Mesendoderm (in vitro differentiated cells): ENCODE results near the gene GLP1R.

ENCODE experiments used
- DNase-seq: peaks from one replicate; pipeline ENCODE4 v3.0.0; 2013
- H2AK5ac ChIP-seq: 2 replicates; pipeline ENCODE4 v1.6.1; 2013; ENCODE audit warnings: low read length, inconsistent platforms
- H2BK120ac ChIP-seq: 2 replicates; pipeline ENCODE4 v1.6.1; 2013; ENCODE audit warnings: low read depth, mild to moderate bottlenecking, low read length, moderate library complexity, mixed read lengths
- H2BK15ac ChIP-seq: replicated peaks from 2 replicates; pipeline ENCODE4 v1.6.1; 2013; ENCODE audit warnings: low read depth, mild to moderate bottlenecking, moderate library complexity
- H2BK5ac ChIP-seq: 2 replicates; pipeline ENCODE4 v1.6.1; 2013; ENCODE audit warnings: low read length, inconsistent platforms
- H3K18ac ChIP-seq: 2 replicates; pipeline ENCODE4 v1.6.1; 2013; ENCODE audit warnings: mild to moderate bottlenecking, low read length, mixed read lengths
- H3K23ac ChIP-seq: one replicate; pipeline ENCODE4 v1.6.1; 2013; ENCODE audit warnings: low read length
- H3K27ac ChIP-seq: 2 replicates; pipeline ENCODE4 v1.5.1; 2013; ENCODE audit warnings: low read depth, mild to moderate bottlenecking, inconsistent platforms, low read length, moderate library complexity
- H3K27me3 ChIP-seq: 2 replicates; pipeline ENCODE4 v1.6.1; 2013; ENCODE audit warnings: low read length, control low read depth, mild to moderate bottlenecking, inconsistent platforms; ENCODE audit not compliant: insufficient read depth, poor library complexity
- H3K36me3 ChIP-seq: 2 replicates; pipeline ENCODE4 v1.6.1; 2013; ENCODE audit warnings: low read length, inconsistent platforms; ENCODE audit not compliant: control insufficient read depth, insufficient read depth
- H3K4ac ChIP-seq: one replicate; pipeline ENCODE4 v1.6.1; 2013; ENCODE audit warnings: low read depth, mild to moderate bottlenecking, low read length, moderate library complexity
- H3K4me1 ChIP-seq: 2 replicates; pipeline ENCODE4 v1.6.1; 2013; ENCODE audit warnings: low read depth, low read length, inconsistent platforms; ENCODE audit not compliant: control insufficient read depth
- H3K4me2 ChIP-seq: 2 replicates; pipeline ENCODE4 v1.6.1; 2013; ENCODE audit warnings: low read length
- H3K4me3 ChIP-seq: 2 replicates; pipeline ENCODE4 v1.5.1; 2013; ENCODE audit warnings: mild to moderate bottlenecking, low read length
- H3K56ac ChIP-seq: one replicate; pipeline ENCODE4 v1.6.1; 2013; ENCODE audit warnings: low read length
- H3K79me1 ChIP-seq: 2 replicates; pipeline ENCODE4 v1.6.1; 2013; ENCODE audit warnings: low read length, inconsistent platforms
- H3K79me2 ChIP-seq: 2 replicates; pipeline ENCODE4 v1.6.1; 2013; ENCODE audit warnings: mild to moderate bottlenecking, low read length; ENCODE audit not compliant: control insufficient read depth, insufficient read depth
- H3K9ac ChIP-seq: 2 replicates; pipeline ENCODE4 v1.6.1; 2013; ENCODE audit warnings: low read length, inconsistent platforms
- H4K5ac ChIP-seq: one replicate; pipeline ENCODE4 v1.6.1; 2013; ENCODE audit warnings: low read length
- H4K8ac ChIP-seq: one replicate; pipeline ENCODE4 v1.6.1; 2013; ENCODE audit warnings: low read depth, mild to moderate bottlenecking, control low read depth, low read length, moderate library complexity
- WGBS: extraction: QIAGEN DNeasy Blood & Tissue Kit; methylation state at CpG from one replicate; pipeline ENCODE4 v1.1.7; 2013; ENCODE audit warnings: low lambda C conversion rate, missing lambda C conversion rate; ENCODE audit not compliant: insufficient coverage; ENCODE audit errors: extremely low coverage; 5-methylcytosine and 5-hydroxymethylcytosine counted together

Gene GLP1R

DNA sequence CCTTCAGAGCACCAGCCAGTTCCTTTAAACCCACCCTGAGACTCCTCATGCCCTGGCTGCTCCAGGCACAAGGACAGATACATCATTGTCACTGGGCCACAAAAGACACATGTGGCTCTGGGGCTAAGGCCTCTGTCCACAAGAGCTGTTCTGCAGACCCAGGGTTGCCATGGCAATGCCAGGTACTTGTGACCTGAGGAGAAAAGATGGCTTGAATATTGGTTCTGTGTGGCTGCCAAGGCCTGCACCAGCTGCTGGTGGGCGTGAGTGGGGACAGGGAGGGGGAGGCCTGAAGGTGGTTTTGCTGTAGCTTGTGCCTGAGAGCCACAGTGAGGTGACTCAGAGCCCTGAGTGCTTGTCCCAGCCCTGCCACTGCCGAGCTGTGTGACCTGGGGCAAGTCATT is 34.7 kb downstream of the GLP1R start:
- H4K5ac ChIP-seq: no peak overlapping the region
- no peak overlapping the region for H3K4ac ChIP-seq
- H2BK15ac ChIP-seq: no peak overlapping the region
- H4K8ac ChIP-seq: no peak overlapping the region
- no peak overlapping the region for H2AK5ac ChIP-seq
- H3K4me3 ChIP-seq: no peak overlapping the region
- no peaks in the 10 kb centered on the region for H3K79me1 ChIP-seq
- H2BK5ac ChIP-seq: no peak overlapping the region
- H3K4me1 ChIP-seq: no peaks in the 10 kb centered on the region
- no peak overlapping the region for H2BK120ac ChIP-seq
- H3K27me3 ChIP-seq: no peaks in the 10 kb centered on the region
- no peak overlapping the region for H3K9ac ChIP-seq
- no peaks in the 10 kb centered on the region for H3K36me3 ChIP-seq
- no peak overlapping the region for H3K27ac ChIP-seq
- WGBS: no CpG with 5 or more reads among the region's 2 CpGs
- no peak overlapping the region for H3K4me2 ChIP-seq
- no peak overlapping the region for H3K18ac ChIP-seq
- H3K56ac ChIP-seq: no peak overlapping the region
- no peaks in the 10 kb centered on the region for H3K79me2 ChIP-seq
- H3K23ac ChIP-seq: no peak overlapping the region
- no peak for DNase-seq

- H2BK5ac ChIP-seq: no peak overlapping the region
- H3K79me1 ChIP-seq: no peaks in the 10 kb centered on the region
- no peak overlapping the region for H3K4ac ChIP-seq
- no peak overlapping the region for H2BK120ac ChIP-seq
- no peaks in the 10 kb centered on the region for H3K27me3 ChIP-seq
- H3K4me3 ChIP-seq: no peak overlapping the region
- no peak overlapping the region for H3K56ac ChIP-seq
- H4K5ac ChIP-seq: no peak overlapping the region
- no peak overlapping the region for H3K18ac ChIP-seq
- H3K23ac ChIP-seq: no peak overlapping the region
- H3K27ac ChIP-seq: no peak overlapping the region
- no peak overlapping the region for H2AK5ac ChIP-seq
- no CpG with 5 or more reads among the region's 7 CpGs for WGBS
- no peak overlapping the region for H2BK15ac ChIP-seq
- no peaks in the 10 kb centered on the region for H3K79me2 ChIP-seq
- no peak overlapping the region for H3K4me2 ChIP-seq
- peaks cover 3% of the 10 kb centered on the region for H3K4me1 ChIP-seq
- H4K8ac ChIP-seq: no peak overlapping the region
- H3K9ac ChIP-seq: no peak overlapping the region
- no peak for DNase-seq
- H3K36me3 ChIP-seq: no peaks in the 10 kb centered on the region
Observed at GRCh38 chr6:39084506-39084905, 35.9 kb downstream of the GLP1R start.

DNA sequence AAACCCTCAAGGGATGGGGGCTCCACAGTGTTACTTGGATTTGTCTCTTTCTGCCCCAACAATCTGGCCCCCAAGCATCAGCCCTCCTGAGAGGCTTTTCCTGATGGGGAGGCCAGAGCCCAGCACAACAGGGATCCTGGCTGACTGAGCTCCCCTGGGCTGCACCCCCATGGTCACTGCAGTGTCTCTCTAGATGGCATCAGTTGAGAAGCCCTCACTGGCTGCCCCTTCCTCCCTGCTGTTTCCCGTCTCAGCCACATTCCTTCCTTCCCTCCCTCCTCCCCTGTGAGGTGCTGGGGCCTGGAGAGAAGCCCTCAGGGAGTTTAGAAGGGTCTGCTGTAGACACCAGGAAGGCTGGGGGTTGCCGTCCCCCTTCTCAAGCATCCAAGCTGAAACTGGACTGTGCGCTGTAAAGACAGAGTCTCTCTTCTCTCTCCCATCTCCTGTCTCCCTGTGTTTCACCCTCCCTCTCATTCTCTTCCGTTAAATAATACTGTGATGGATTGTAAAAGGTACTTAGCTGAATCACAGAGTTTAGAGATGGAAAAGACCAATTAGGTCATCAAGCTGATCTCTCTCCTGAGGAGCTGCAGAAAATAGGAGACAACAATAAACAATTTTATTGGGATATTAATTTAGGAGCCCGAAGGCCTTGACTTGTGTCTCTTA is 36.7 kb downstream of the GLP1R start:
- no peaks in the 10 kb centered on the region for H3K27me3 ChIP-seq
- H3K79me1 ChIP-seq: no peaks in the 10 kb centered on the region
- H4K8ac ChIP-seq: no peak overlapping the region
- no peak overlapping the region for H3K4me2 ChIP-seq
- H4K5ac ChIP-seq: no peak overlapping the region
- no peak overlapping the region for H2AK5ac ChIP-seq
- H2BK15ac ChIP-seq: no peak overlapping the region
- H2BK5ac ChIP-seq: no peak overlapping the region
- WGBS: no CpG with 5 or more reads among the region's 5 CpGs
- no peak overlapping the region for H2BK120ac ChIP-seq
- H3K18ac ChIP-seq: no peak overlapping the region
- H3K56ac ChIP-seq: no peak overlapping the region
- no peak overlapping the region for H3K27ac ChIP-seq
- H3K23ac ChIP-seq: no peak overlapping the region
- peak; percentile 59 for DNase-seq
- H3K4me1 ChIP-seq: peaks cover 3% of the 10 kb centered on the region
- H3K9ac ChIP-seq: no peak overlapping the region
- H3K4ac ChIP-seq: no peak overlapping the region
- no peak overlapping the region for H3K4me3 ChIP-seq
- H3K79me2 ChIP-seq: no peaks in the 10 kb centered on the region
- no peaks in the 10 kb centered on the region for H3K36me3 ChIP-seq

GRCh38 chr6:39086294-39086693 is 37.7 kb downstream of the GLP1R start:
- H3K27ac ChIP-seq: no peak overlapping the region
- H2BK120ac ChIP-seq: no peak overlapping the region
- WGBS: no CpG with 5 or more reads among the region's 7 CpGs
- no peak overlapping the region for H2BK5ac ChIP-seq
- no peak overlapping the region for H3K4me3 ChIP-seq
- H3K36me3 ChIP-seq: no peaks in the 10 kb centered on the region
- H4K8ac ChIP-seq: no peak overlapping the region
- no peaks in the 10 kb centered on the region for H3K27me3 ChIP-seq
- H2BK15ac ChIP-seq: no peak overlapping the region
- no peak overlapping the region for H2AK5ac ChIP-seq
- H4K5ac ChIP-seq: no peak overlapping the region
- DNase-seq: no peak
- H3K9ac ChIP-seq: no peak overlapping the region
- no peak overlapping the region for H3K23ac ChIP-seq
- H3K79me2 ChIP-seq: no peaks in the 10 kb centered on the region
- no peak overlapping the region for H3K4ac ChIP-seq
- H3K56ac ChIP-seq: no peak overlapping the region
- H3K4me2 ChIP-seq: no peak overlapping the region
- H3K4me1 ChIP-seq: peaks cover 3% of the 10 kb centered on the region
- no peaks in the 10 kb centered on the region for H3K79me1 ChIP-seq
- no peak overlapping the region for H3K18ac ChIP-seq

DNA sequence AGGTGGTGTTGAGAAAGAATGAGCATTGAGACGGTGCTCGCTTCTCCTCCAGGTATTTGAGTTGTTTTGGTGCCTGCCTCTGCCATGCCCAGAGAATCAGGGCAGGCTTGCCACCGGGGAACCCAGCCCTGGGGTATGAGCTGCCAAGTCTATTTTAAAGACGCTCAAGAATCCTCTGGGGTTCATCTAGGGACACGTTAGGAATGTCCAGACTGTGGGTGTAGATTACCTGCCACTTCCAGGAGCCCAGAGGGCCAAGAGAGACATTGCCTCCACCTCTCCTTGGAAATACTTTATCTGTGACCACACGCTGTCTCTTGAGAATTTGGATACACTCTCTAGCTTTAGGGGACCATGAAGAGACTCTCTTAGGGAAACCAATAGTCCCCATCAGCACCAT is 38.1 kb downstream of the GLP1R start:
- H4K8ac ChIP-seq: no peak overlapping the region
- H3K56ac ChIP-seq: no peak overlapping the region
- no peaks in the 10 kb centered on the region for H3K79me2 ChIP-seq
- H3K36me3 ChIP-seq: no peaks in the 10 kb centered on the region
- no peak overlapping the region for H3K18ac ChIP-seq
- no peak overlapping the region for H2AK5ac ChIP-seq
- no peak for DNase-seq
- no peak overlapping the region for H2BK15ac ChIP-seq
- H2BK120ac ChIP-seq: no peak overlapping the region
- H3K9ac ChIP-seq: no peak overlapping the region
- H3K23ac ChIP-seq: no peak overlapping the region
- no peak overlapping the region for H3K4me3 ChIP-seq
- H3K4me2 ChIP-seq: no peak overlapping the region
- no peak overlapping the region for H3K4ac ChIP-seq
- no peak overlapping the region for H4K5ac ChIP-seq
- no peaks in the 10 kb centered on the region for H3K27me3 ChIP-seq
- H3K79me1 ChIP-seq: no peaks in the 10 kb centered on the region
- no CpG with 5 or more reads among the region's 6 CpGs for WGBS
- no peak overlapping the region for H2BK5ac ChIP-seq
- no peak overlapping the region for H3K27ac ChIP-seq
- peaks cover 3% of the 10 kb centered on the region for H3K4me1 ChIP-seq

GRCh38 chr6:39087197-39087596 is 38.6 kb downstream of the GLP1R start:
- H3K9ac ChIP-seq: no peak overlapping the region
- H3K27me3 ChIP-seq: no peaks in the 10 kb centered on the region
- no peak overlapping the region for H3K56ac ChIP-seq
- no peak overlapping the region for H3K4me2 ChIP-seq
- H2BK15ac ChIP-seq: no peak overlapping the region
- WGBS: no CpG with 5 or more reads among the region's 7 CpGs
- no peak overlapping the region for H3K18ac ChIP-seq
- no peak overlapping the region for H4K5ac ChIP-seq
- no peak overlapping the region for H4K8ac ChIP-seq
- no peak overlapping the region for H3K4me3 ChIP-seq
- H3K36me3 ChIP-seq: no peaks in the 10 kb centered on the region
- H3K27ac ChIP-seq: no peak overlapping the region
- no peaks in the 10 kb centered on the region for H3K79me2 ChIP-seq
- no peak overlapping the region for H2AK5ac ChIP-seq
- H3K4ac ChIP-seq: no peak overlapping the region
- peaks cover 3% of the 10 kb centered on the region for H3K4me1 ChIP-seq
- H3K23ac ChIP-seq: no peak overlapping the region
- no peak for DNase-seq
- no peak overlapping the region for H2BK5ac ChIP-seq
- no peaks in the 10 kb centered on the region for H3K79me1 ChIP-seq
- H2BK120ac ChIP-seq: no peak overlapping the region
